ENCODE data around the gene FOSB.
A peak's percentile ranks its signal among the peaks of the same experiment; 100 is the strongest.

The FOSB gene

GRCh38 chr19:45468803-45469131 is 971 bp downstream of the FOSB start:
- Mint-ChIP-seq H3K27ac (peak overlapping the region in 1 of 3 experiments; percentile 45), H3K9me3 (no peaks in the 10 kb centered on the region), H3K4me3 (peak overlapping the region; percentile 90 to 95 (median 94)), H3K36me3 (ENCODE audit: low read depth) (no peaks in the 10 kb centered on the region), H3K27me3 (ENCODE audit: low read depth) (peaks cover 50% of the 10 kb centered on the region), H3K4me1 (peaks cover 12% of the 10 kb centered on the region)
- TF ChIP-seq, protein P1, sequence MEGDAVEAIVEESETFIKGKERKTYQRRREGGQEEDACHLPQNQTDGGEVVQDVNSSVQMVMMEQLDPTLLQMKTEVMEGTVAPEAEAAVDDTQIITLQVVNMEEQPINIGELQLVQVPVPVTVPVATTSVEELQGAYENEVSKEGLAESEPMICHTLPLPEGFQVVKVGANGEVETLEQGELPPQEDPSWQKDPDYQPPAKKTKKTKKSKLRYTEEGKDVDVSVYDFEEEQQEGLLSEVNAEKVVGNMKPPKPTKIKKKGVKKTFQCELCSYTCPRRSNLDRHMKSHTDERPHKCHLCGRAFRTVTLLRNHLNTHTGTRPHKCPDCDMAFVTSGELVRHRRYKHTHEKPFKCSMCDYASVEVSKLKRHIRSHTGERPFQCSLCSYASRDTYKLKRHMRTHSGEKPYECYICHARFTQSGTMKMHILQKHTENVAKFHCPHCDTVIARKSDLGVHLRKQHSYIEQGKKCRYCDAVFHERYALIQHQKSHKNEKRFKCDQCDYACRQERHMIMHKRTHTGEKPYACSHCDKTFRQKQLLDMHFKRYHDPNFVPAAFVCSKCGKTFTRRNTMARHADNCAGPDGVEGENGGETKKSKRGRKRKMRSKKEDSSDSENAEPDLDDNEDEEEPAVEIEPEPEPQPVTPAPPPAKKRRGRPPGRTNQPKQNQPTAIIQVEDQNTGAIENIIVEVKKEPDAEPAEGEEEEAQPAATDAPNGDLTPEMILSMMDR (IDR thresholded peaks at IDR 0.05; ENCODE audit: unreplicated experiment in 3 of 3): no peak

DNA sequence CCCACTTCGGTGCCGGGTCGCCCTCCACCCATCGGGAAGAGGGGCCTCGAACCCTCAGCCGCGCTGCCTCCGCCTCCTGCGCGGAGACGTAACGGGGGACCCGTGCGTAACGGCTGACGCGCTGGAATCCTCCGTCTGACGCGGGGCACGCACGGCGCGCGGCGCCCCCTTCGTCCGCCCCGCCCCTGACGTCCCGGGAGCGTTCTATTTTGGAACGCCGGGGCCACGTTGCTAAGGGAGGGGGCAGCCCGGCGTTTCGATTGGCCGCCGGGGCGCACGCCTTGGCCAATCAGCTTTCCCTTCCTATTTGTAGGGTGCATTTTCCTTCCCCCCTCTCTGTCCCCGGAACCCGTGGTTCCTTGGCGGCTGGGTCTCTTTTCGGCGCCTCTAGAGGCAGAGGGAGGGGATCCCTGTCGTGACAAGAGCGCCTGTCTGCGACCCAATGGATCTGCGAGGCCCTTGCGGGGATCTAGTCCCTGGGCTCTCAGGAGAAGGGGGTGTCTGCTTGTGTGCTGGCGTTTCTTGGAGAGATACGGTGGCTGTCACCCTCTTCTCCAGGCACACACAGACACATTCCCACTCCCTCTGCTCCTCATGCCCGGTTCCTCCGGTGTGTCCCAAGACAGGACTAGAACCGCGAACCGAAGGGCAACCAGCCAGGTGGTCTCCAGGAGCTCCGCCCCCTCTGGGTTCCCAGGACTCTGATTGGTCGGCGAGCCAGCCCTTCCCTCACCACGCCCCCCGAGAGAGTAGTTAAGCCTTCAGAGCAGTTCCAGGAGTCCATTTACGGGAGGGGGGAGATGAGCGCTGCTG is 1.5 kb downstream of the FOSB start:
- H3K4me1 Mint-ChIP-seq: peaks cover 15% of the 10 kb centered on the region
- no peaks in the 10 kb centered on the region for H3K9me3 Mint-ChIP-seq
- H3K27ac Mint-ChIP-seq: peak overlapping the region in 2 of 3 experiments; percentile 77 to 86
- no peaks in the 10 kb centered on the region for H3K36me3 Mint-ChIP-seq (ENCODE audit: low read depth)
- peak overlapping the region; percentile 90 to 95 (median 94) for H3K4me3 Mint-ChIP-seq
- peaks cover 53% of the 10 kb centered on the region for H3K27me3 Mint-ChIP-seq (ENCODE audit: low read depth)
- TF ChIP-seq, protein P1 (IDR thresholded peaks at IDR 0.05; ENCODE audit: unreplicated experiment in 3 of 3): no peak

- no peaks in the 10 kb centered on the region for H3K9me3 Mint-ChIP-seq
- H3K4me1 Mint-ChIP-seq: peaks cover 21% of the 10 kb centered on the region
- H3K27me3 Mint-ChIP-seq (ENCODE audit: low read depth): peaks cover 54% of the 10 kb centered on the region
- peak overlapping the region in 2 of 3 experiments; percentile 77 to 86 for H3K27ac Mint-ChIP-seq
- no peaks in the 10 kb centered on the region for H3K36me3 Mint-ChIP-seq (ENCODE audit: low read depth)
- TF ChIP-seq, protein P1 (IDR thresholded peaks at IDR 0.05; ENCODE audit: unreplicated experiment in 3 of 3): no peak
- H3K4me3 Mint-ChIP-seq: peak overlapping the region; percentile 90 to 95 (median 94)
These were observed 2.4 kb downstream of the FOSB start for GRCh38 chr19:45469945-45470761.

DNA sequence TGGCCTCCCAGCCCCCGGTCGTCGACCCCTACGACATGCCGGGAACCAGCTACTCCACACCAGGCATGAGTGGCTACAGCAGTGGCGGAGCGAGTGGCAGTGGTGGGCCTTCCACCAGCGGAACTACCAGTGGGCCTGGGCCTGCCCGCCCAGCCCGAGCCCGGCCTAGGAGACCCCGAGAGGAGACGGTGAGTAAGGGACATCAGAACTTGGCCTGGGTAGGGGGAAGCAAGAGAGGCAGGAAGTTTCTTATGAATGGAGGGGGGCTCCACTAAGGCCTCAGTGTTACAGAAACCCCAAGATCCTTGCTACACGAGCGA is 2.9 kb downstream of the FOSB start:
- Mint-ChIP-seq H3K36me3 (ENCODE audit: low read depth) (no peaks in the 10 kb centered on the region), H3K9me3 (no peaks in the 10 kb centered on the region), H3K27me3 (ENCODE audit: low read depth) (peaks cover 59% of the 10 kb centered on the region), H3K4me3 (peak overlapping the region; percentile 79 to 94 (median 90)), H3K4me1 (peaks cover 21% of the 10 kb centered on the region), H3K27ac (no peak overlapping the region)
- TF ChIP-seq, protein P1 (IDR thresholded peaks at IDR 0.05; ENCODE audit: unreplicated experiment in 3 of 3): no peak

DNA sequence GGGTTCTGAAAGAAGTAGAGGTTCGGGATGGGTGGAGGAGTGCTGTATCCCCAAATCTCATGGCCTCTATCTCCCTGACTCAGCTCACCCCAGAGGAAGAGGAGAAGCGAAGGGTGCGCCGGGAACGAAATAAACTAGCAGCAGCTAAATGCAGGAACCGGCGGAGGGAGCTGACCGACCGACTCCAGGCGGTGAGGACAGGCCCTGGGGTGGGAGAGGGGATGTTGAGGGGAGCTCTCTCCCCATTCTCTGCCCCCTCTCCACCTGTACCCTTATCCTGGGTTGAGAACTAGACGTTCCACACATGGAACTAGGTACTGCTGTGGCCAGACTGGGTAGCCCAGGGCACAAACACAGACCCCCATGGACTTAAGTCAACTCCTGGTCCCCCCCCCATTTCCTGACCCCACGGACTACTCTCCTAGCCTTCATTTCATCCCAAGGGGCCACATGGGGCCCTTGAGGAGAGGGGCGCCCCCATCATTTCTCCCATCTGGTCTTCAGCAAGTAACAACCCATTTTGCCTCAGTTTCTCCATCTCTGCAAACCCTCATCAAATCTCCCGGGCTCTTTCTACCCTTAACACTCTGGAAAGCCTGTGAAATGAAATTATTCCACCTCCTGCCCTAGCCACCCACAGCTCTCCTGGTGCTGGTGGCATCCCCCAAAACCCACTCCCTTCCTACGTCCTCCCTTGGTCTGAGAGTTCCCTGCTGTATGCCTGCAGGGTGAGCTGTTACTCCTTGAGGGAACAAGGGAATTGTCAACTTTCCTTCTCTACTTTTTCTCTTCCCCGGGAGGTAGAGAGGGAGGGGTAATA is 3.5 kb downstream of the FOSB start:
- H3K4me1 Mint-ChIP-seq: peaks cover 21% of the 10 kb centered on the region
- TF ChIP-seq, protein P1 (IDR thresholded peaks at IDR 0.05; ENCODE audit: unreplicated experiment in 3 of 3): no peak
- no peaks in the 10 kb centered on the region for H3K36me3 Mint-ChIP-seq (ENCODE audit: low read depth)
- no peaks in the 10 kb centered on the region for H3K9me3 Mint-ChIP-seq
- H3K27ac Mint-ChIP-seq: peak overlapping the region in 1 of 3 experiments; percentile 63
- H3K4me3 Mint-ChIP-seq: peak overlapping the region; percentile 79 to 94 (median 90)
- peaks cover 64% of the 10 kb centered on the region for H3K27me3 Mint-ChIP-seq (ENCODE audit: low read depth)
